KOPT-K1 (cell line): ENCODE data around the gene TTLL12.

Experiments
- H3K27ac ChIP-seq: fragments of 200-600 bp; sonication (generic); 2 replicates; pipeline ENCODE4 v1.5.1; 2016; ENCODE audit warnings: antibody characterized with exemption, mild to moderate bottlenecking, low read depth, low read length; ENCODE audit not compliant: poor library complexity, severe bottlenecking
- H3K36me3 ChIP-seq: fragments of 200-600 bp; sonication (generic); 2 replicates; pipeline ENCODE4 v1.5.1; 2017; ENCODE audit warnings: antibody characterized with exemption, mild to moderate bottlenecking, low read length, moderate library complexity; ENCODE audit not compliant: insufficient read depth
- H3K9me3 ChIP-seq: fragments of 200-600 bp; sonication (generic); 2 replicates; pipeline ENCODE4 v1.5.1; 2017; ENCODE audit warnings: antibody characterized with exemption, low read length, mild to moderate bottlenecking; ENCODE audit not compliant: insufficient read depth, poor library complexity, severe bottlenecking

The TTLL12 gene

DNA sequence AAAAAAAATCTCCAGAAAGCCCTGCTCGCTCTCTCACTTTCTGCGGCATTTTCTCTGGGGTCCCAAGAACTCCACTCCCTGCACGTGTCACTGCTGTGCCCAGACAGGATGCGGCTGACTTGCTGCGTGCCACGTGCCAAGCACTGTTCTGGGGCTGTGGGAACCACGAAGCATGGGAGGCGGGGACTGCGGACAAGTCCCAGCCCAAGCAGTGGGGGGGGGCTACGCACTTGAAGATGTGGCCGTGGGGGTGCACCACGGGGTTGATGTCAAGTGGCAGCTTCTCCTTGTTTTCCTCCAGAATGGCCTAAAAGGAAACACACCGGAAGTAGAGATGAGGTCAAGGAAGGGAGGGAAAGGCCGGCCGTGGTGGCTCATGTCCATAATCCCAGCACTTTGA is 10.8 kb downstream of the TTLL12 start:
- Histone ChIP-seq H3K27ac (no peak overlapping the region), H3K9me3 (no peaks in the 10 kb centered on the region), H3K36me3 (peaks cover 98% of the 10 kb centered on the region)

DNA sequence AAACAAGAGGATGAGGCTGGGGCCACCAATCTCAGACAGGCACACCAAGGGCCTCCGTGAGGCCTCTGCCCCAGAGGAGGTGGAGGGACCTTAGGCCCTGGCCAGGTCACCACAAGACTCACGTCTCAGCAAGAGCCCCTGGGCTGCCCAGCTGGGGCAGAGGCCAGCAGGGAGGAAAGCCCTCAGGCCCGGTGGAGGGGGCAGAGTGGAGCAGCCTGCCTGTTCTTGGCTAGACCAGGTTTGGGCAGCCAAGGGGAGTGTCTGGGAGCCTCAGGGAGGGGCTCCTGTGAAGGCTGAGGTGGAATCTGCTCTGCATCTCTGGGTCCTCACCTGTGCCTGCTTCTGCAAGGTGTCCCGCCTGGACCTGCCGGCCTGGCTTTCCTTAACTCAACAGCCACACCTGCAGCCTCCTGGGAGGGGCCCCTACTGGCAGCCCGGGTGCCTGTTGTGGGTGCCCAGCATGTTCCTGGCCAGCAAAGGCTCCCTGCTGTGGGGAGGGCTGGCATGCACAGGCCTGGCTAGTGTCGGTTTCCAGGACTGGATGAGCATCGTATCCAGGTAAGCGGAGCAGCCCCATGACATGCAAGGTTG is 11.9 kb downstream of the TTLL12 start:
- Histone ChIP-seq H3K36me3 (peaks cover 98% of the 10 kb centered on the region), H3K27ac (no peak overlapping the region), H3K9me3 (no peaks in the 10 kb centered on the region)

DNA sequence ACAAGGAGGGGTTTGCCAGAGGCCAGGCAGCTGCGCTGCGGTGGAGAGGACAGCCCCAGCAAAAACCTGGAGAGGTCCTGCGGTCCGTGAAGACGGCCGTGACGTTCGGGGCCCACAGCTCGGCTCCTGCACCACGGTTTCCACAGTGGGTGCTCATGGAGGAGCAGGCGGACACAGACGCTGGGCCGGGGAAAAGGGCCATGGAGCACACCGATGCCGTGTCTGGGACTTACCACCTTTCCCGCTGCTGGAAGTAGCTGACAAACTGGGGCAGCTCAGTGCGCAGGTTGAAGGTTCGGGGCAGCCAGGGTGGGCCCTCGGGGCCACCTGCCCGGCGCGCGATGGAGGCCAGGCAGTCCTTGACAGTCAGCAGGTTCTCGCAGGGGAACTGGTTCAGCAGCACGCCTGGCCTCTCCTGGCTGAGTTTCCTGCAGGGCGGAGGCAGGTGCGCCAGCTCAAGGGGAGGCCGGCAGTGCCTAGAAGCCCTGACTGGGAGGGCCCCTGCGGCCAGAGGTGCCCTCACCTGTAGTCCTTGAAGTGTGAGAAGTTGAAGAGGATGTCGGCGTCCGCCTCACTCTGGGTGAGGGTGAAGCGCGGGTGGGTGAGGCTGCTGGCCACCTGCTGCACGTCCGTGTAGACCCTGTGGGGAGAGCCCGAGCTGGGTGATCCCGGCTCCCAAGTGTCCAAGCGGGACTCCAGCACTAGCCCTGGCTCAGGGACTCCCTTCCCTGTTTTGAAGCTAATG is 12.8 kb downstream of the TTLL12 start:
- peaks cover 98% of the 10 kb centered on the region for H3K36me3 ChIP-seq
- no peaks in the 10 kb centered on the region for H3K9me3 ChIP-seq
- H3K27ac ChIP-seq, result no peak overlapping the region

DNA sequence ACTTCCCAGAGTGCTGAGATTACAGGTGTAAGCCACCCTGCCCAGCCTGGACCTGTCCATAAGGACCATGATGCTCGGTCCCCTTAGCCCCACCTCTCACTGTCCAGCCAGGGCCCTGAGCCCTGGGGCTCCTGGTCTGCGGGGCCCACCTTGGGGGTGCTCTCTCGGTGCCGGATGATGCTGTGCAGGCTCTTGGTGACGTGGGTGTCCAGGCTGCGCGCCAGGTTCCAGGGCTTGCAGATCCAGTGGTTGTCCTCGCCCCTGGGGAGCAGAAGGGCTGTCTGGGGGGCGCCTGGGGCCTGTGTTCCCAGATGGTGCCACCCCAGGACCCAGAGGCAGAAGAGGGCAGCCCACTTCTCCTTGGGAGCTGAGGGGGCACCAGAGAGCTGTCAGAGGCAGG is 13.4 kb downstream of the TTLL12 start:
- Histone ChIP-seq H3K9me3 (no peaks in the 10 kb centered on the region), H3K36me3 (peaks cover 98% of the 10 kb centered on the region), H3K27ac (no peak overlapping the region)

DNA sequence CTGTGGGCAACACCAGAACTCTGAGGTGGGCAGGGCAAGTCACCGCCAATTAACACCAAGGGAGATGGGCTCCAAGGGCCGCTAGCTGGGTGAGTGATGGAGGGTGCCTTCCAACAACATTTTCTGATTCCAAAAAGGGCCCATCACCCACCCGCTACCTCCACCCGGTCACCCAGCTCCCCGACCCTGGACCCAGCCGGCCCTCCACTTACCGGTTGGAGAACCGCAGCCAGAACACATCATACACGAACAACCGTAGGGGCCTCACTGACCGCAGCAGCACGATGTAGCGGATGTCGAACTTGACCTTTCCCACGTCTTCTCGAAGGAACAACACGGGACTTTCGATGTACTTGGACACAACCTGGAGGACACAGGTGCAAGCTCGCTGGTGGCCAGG is 14.7 kb downstream of the TTLL12 start:
- peaks cover 100% of the 10 kb centered on the region for H3K36me3 ChIP-seq
- H3K9me3 ChIP-seq, result no peaks in the 10 kb centered on the region
- no peak overlapping the region for H3K27ac ChIP-seq

DNA sequence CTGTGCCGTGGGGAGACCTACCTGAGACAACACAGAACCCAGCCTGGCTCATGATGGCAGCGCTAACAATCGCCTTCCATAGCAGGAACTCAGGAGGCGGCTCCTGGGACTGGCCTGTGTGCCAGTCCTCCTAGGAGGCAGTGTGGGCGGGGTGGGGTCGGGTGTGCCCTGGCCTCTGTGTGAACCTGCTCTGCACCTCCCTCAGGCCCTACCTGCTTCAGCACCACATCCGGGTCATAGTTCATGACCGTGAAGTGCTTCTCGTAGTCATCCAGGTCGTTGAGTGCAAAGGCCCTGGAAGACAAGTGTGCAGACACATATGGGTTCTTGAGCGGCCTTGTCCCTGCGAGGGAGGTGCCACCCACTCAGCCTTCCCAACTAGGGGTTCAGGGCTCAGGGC is 15.3 kb downstream of the TTLL12 start:
- Histone ChIP-seq H3K36me3 (peaks cover 100% of the 10 kb centered on the region), H3K27ac (no peak overlapping the region), H3K9me3 (no peaks in the 10 kb centered on the region)

DNA sequence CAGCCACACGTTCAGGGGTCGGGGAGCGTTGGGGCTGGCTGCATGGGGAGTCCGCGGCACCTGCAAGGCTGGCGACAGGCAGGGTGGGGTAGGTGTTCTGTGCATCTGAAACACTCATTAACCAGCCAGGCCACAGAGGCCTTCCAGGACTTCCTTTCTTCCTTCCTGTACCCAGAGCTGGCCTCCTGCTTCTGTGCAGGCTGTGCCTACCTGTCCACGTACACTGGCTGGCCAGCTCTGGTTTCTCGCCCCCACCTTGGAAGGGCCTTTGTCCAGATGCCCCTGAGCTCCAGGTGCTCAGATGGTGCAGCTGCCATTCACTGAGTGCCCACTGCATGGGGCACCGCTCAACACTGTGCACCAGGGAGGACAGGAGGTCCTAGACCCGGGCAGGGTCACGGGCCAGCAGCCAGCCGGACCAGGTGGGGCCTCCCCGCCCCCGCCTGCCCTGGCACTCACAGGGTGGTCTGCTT is 15.9 kb downstream of the TTLL12 start:
- H3K36me3 ChIP-seq, result peaks cover 100% of the 10 kb centered on the region
- no peak overlapping the region for H3K27ac ChIP-seq
- H3K9me3 ChIP-seq, result no peaks in the 10 kb centered on the region

DNA sequence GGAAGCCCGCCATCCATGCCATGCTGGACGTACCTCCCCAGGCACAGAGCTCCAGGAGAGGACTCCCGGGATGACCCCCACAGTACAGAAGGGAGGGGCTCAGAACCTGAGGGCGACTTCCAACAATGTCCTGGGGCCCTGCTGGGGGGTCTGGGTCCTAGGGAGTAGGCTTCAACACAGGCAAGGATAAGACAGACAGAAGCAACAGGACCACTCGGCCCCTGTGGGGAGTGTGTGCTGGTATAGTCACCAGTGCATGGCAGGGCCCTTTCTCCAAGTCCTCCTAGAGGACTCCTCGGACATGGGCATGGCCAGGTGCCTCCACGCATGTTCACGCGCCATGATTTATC is 16.8 kb downstream of the TTLL12 start:
- Histone ChIP-seq H3K36me3 (peaks cover 92% of the 10 kb centered on the region), H3K9me3 (no peaks in the 10 kb centered on the region), H3K27ac (no peak overlapping the region)

DNA sequence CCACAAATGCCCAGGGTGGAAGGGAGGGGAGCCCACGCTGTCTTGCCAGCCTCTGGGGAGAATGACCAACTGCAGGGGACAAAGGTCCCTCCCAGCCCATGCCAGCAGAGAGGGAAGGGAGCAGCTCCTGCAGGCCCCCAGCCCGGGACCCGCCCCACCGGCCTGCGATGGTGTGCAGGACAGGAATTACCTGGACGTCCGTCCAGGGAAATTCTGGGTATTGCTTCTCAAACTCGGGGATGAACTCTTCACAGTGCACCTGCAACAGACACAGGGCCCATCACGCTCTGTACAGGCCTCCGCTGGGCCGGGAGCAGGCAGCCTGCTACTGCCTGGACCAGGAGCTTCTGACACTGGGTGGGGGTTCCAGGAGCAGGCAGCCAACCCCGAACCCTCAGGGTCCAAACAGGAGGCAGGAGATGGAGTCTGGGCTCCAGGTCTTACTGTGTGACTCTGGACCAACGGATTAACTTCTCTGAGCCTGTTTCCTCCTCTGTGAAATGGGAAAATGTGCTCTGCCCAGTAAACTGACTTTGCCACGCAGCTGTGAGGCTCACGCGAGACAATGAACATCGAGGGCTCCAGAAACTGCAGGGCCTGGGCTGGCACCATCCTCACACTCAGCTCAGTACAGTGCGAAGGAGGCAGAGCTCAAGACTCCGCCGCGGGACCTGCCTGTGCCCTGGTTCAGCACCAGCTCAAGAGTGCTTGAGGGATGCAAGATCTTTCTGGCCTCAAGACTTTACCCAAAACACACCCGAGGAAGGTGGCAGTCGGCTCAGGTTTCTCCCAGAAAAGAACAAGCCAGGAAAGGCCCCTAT is 17.4 kb downstream of the TTLL12 start:
- Histone ChIP-seq H3K36me3 (peaks cover 86% of the 10 kb centered on the region), H3K9me3 (no peaks in the 10 kb centered on the region), H3K27ac (no peak overlapping the region)

DNA sequence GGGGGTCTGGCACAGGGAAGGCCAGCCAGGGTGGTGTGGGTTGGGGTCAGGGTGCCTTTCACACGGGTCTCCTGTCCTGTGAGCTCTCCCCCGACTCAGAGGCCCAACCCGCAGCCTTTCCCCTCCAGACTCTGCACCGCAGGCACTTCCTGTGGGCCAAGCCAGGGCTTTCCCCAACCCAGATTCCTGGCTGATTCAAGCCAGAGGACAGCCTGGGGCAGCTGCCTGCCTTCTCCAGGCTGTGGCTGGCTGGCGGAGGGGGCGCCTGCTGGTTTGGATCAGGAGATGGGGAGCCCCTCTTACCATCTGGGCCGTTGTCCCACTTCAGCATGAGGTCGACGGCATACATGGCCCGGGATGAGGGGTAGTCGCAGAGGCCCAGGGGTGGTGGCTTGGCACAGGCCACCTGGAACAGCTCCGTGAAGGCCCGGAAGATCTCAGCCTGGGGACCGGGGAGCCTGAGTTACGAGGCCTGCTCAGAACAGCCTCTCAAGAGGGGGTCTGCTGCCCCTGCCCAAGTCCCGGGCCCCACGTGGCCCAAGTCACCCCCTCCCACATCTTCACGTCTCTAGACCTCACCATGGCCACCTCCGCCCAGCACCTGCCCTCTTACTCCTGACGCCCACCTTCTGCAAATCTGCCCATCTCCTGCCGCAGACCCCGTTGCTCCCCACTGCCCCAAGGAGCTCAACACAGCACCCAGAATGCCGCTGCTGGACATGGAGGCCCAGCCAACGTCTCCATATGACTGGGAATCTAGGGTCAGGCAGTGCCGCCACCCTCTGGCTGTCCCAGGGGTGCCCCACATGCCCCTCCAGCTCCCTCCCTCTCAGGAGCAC is 18.2 kb downstream of the TTLL12 start:
- peaks cover 77% of the 10 kb centered on the region for H3K36me3 ChIP-seq
- H3K27ac ChIP-seq, result no peak overlapping the region
- H3K9me3 ChIP-seq, result no peaks in the 10 kb centered on the region

DNA sequence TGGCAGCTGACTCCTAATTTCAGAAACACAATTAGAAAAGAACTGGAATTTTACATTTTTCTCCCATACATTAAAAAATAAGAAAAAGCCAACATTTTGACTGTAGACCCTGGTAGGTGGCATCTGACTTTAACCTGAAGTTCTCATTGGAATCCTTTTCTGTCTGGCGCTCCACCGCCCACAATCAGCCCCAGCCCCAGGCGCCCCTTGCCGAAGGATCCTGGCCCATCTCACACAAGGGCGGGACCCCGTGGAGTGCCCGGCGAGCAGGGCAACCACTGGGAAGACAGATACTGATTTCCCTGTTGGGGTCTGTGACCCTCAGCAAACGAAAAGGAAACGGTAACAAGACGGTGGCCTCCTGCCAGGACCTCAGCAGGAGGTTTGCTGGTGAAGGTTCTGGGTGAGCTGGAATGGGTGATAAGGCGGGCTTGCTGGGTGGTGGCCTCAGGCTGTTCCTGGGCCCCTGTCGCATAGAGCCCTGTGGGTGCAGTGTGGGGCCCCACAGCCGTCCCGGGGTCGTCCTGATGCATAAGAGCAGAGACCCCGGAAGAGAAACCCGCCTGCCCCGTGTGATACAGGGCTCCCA is 19.8 kb downstream of the TTLL12 start:
- no peaks in the 10 kb centered on the region for H3K9me3 ChIP-seq
- no peak overlapping the region for H3K27ac ChIP-seq
- peaks cover 61% of the 10 kb centered on the region for H3K36me3 ChIP-seq

DNA sequence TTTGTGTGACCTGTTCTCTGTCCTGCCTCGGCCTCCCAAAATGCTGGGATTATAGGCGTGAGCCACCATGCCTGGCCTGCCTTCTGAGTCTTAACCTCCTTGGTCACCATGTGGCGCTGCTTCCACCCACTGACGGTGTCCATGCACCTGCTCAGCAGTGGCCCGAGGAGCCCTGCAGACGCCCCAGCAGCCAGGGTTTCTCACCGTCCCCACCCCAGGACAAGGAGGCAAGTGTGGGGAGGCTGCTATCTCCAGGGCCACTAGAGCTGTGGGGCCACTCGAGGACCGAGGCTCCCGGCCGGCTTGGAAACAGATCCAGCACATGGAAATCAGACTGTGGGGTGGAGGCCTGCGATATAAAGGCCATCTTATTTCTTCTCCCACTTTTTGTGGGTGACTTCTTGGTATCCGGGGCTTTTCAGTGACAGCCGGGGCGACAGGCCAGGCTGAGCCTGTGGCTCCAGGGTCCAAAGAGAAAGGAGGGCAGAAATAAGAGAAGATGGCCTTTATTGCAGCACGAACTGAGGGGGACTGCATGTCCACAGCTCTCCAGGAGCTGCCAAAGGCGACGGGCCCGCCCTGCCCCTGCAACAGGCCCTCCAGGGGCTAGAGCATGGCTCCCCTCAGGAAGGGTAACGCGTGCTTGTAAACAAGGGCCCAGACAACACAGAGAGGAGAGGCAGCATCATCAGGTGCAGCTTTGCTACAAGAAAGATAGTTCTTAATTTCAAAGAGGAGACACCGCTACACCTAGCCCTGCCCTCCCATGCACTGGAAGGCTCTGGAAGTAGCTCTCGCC is 20.6 kb downstream of the TTLL12 start:
- Histone ChIP-seq H3K9me3 (no peaks in the 10 kb centered on the region), H3K36me3 (peaks cover 54% of the 10 kb centered on the region), H3K27ac (no peak overlapping the region)

DNA sequence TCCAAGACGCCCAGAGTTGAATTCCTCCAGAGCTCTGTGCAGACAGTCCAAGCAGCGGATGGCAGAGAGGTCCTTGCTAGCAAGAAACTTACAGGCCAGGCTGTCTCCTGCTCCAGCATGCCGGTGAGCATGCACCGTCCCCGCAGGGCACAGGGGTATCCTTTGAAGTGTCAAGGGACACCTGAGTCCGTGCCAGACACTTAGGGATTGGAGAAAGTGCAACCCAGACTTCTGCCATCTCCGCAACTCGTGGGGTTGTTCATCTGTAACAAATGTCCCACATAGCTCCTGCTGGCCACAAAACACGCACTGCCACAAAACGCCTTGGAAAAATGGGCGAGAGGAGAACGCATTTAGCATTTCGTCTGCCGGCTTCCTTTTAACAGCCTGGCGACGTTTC is 22.3 kb downstream of the TTLL12 start:
- no peak overlapping the region for H3K27ac ChIP-seq
- peaks cover 37% of the 10 kb centered on the region for H3K36me3 ChIP-seq
- H3K9me3 ChIP-seq, result no peaks in the 10 kb centered on the region

DNA sequence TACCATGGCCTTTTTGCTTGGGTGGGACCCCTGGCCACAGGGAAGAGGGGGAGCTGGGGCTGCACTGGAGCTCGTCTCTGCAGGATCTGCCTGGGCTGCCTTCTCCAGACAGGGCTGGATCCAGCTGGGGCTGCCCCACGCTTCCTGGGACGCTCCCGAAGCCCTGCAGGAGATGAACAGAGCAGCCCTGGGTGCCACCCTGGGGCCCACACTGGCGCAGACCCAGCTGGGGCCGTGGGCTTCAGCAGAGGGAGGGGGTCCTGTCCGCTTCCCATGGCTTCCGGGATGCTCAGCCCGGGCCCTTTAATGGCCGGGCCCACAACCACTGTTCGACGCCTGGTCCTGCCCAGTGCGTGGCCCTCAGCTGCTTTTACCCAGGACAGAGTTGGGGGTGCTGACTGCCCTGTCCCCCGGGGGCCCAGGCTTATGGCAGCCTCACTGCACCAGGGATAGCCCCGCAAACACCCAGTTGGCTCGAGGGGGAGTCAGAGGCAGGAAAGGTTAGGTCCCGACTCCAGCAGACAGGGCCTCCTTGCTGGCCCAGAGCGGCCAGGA is 23.6 kb downstream of the TTLL12 start:
- Histone ChIP-seq H3K9me3 (no peaks in the 10 kb centered on the region), H3K27ac (no peak overlapping the region), H3K36me3 (peaks cover 24% of the 10 kb centered on the region)
